ENCODE data around the gene ZFP36.

DNA sequence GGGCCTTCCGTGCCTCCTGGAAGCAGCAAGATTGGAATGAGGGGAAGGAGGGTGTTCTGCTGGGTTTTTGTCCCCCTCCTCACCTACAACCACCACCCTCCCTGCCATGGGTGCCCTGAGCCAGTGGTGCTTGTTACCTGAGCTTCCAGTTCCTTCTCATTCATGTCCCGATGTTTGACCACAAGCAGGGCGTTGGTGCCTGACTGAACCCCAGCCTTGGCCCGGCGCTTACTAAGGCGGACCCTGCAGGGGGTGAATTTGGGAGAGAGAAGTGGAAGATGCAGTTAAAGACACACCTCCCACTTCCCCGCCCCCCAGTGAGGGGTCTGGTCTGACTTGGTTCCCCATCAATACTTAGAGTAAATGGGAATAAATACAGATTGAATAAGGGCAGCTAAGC, 20.1 kb upstream of the ZFP36 start:
- TF ChIP-seq POLR2A (IDR thresholded peaks at IDR 0.05) (no peak), POLR2AphosphoS5 (IDR thresholded peaks at IDR 0.05) (no peak)
